ENCODE measurements around the gene CLIP2. TPM values are rescaled to one million over a fixed set of nuclear protein-coding genes. Genes with fewer than 3 reads are reported as not detected.
A peak's percentile ranks its signal among the peaks of the same experiment; 100 is the strongest.

Gene CLIP2
- polyA plus RNA-seq, 1 of the 3 experiments (the other 2 are of a cell fraction): 14.3 TPM

GRCh38 chr7:74254129-74254857 is 34.9 kb upstream of the CLIP2 start, which contains the start of gene RFC2:
Gene RFC2 (minus strand): TSS chr7:74254399. CDS start chr7:74254383, 16 bp downstream.
- WGBS (ENCODE audit: low lambda C conversion rate): under 1% methylated on average over 73 of the region's 75 CpGs
- H3K79me2 ChIP-seq (ENCODE audit: insufficient read depth): peaks cover 36% of the 10 kb centered on the region
- ChIA-PET POLR2A (interaction anchor here (0.6 to 1.6 kb wide), 7 partner anchors 14 to 366 kb away, joined by 3 to 7 read pairs (median 5); partner anchors contain the start of genes CLIP2 and EIF4H), CTCF (interaction anchor here (0.6 to 2.3 kb wide), 4 partner anchors 48 to 389 kb away, joined by 3 to 14 read pairs (median 4); no protein-coding TSS in a partner anchor)
- no peaks in the 10 kb centered on the region for H4K20me1 ChIP-seq (ENCODE audit: insufficient read depth)
- peaks cover 5 to 6% of the 10 kb centered on the region in 2 experiments; a peak in 1 of 4 replicates for H3K4me1 ChIP-seq (ENCODE audit: control insufficient read depth in 1 of 2, insufficient read depth in 2 of 2, low read depth in 1 of 2, low read length in 1 of 2)
- H3K27me3 ChIP-seq (ENCODE audit: insufficient read depth): no peaks in the 10 kb centered on the region
- H3K4me2 ChIP-seq: peak within 1 kb of the TSS; percentile 92
- peak; percentile 100 for DNase-seq
- no peaks in the 10 kb centered on the region for H3K9me2 ChIP-seq
- peak within 1 kb of the TSS; percentile 91 for H3K9ac ChIP-seq
- H3F3A ChIP-seq (replicated peaks; ENCODE audit: insufficient read depth): peaks cover 18% of the 10 kb centered on the region
- peak within 1 kb of the TSS; percentile 65 to 82 for H3K4me3 ChIP-seq (ENCODE audit: low read depth in 2 of 2, low read length in 1 of 2)
- TF ChIP-seq NRF1 (IDR thresholded peaks at IDR 0.05; ENCODE audit: low read depth, low read length) (no peak), RAD21 (IDR thresholded peaks at IDR 0.05; ENCODE audit: low read length) (peak; percentile 5; the same call in 1 of the 2 replicates), FOSL2 (IDR thresholded peaks at IDR 0.05; ENCODE audit: borderline replicate concordance, low read depth) (no peak), TCF12 (IDR thresholded peaks at IDR 0.05) (no peak; the same call in 1 of the 2 replicates), EZH2phosphoT487 (IDR thresholded peaks at IDR 0.05; ENCODE audit: borderline replicate concordance, low read depth) (no peak), MXI1 (IDR thresholded peaks at IDR 0.05; ENCODE audit: low read depth, low read length) (peak; percentile 97), GATA2 (CRISPR knock-in tag; IDR thresholded peaks at IDR 0.05) (no peak), ELF1 (IDR thresholded peaks at IDR 0.05) (no peak), CTCF (IDR thresholded peaks at IDR 0.05) (no peak), FOXJ3 (CRISPR knock-in tag; IDR thresholded peaks at IDR 0.05) (no peak), GABPA (IDR thresholded peaks at IDR 0.05; ENCODE audit: low read depth) (peak; percentile 97), POLR2AphosphoS5 (IDR thresholded peaks at IDR 0.05; ENCODE audit: low read depth, low read length) (peak; percentile 95), YY1 (IDR thresholded peaks at IDR 0.05; ENCODE audit: low read depth) (peak; percentile 93), CHD2 (IDR thresholded peaks at IDR 0.05; ENCODE audit: low read length, partially characterized antibody) (no peak), RFX5 (IDR thresholded peaks at IDR 0.05; ENCODE audit: low read length) (peak; percentile 48; the same call in 1 of the 2 replicates), MEF2A (IDR thresholded peaks at IDR 0.05; ENCODE audit: borderline replicate concordance, low read depth) (no peak), NFIC (IDR thresholded peaks at IDR 0.05; ENCODE audit: borderline replicate concordance) (peak; percentile 76), TAF1 (IDR thresholded peaks at IDR 0.05; ENCODE audit: borderline replicate concordance, low read depth, low read length) (peak; percentile 87), SIN3A (IDR thresholded peaks at IDR 0.05; ENCODE audit: borderline replicate concordance, low read depth, low read length) (peak; percentile 93), PBX3 (IDR thresholded peaks at IDR 0.05) (no peak), JUND (IDR thresholded peaks at IDR 0.05) (no peak)
- TF ChIP-seq, protein P1, sequence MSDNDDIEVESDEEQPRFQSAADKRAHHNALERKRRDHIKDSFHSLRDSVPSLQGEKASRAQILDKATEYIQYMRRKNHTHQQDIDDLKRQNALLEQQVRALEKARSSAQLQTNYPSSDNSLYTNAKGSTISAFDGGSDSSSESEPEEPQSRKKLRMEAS (IDR thresholded peaks at IDR 0.05; ENCODE audit: low read depth): peak; percentile 96
- peak within 1 kb of the TSS; percentile 94 for H2AFZ ChIP-seq (ENCODE audit: low read depth)
- no peaks in the 10 kb centered on the region for H3K9me3 ChIP-seq
- H3K36me3 ChIP-seq (replicated peaks in 1 of 2; ENCODE audit: control insufficient read depth in 1 of 2, insufficient read depth in 2 of 2, low read length in 1 of 2): peaks cover 0 to 23% of the 10 kb centered on the region in 2 experiments
- peak within 1 kb of the TSS; percentile 92 to 96 for H3K27ac ChIP-seq (ENCODE audit: low read depth in 2 of 2, low read length in 1 of 2)
